K562 (cell line): ENCODE results near the gene LIX1L. TPM values are rescaled to one million over a fixed set of nuclear protein-coding genes. Genes with fewer than 3 reads are reported as not detected.
A peak's percentile ranks its signal among the peaks of the same experiment; 100 is the strongest.

Experiments
- ATAC-seq: fragments of 200-7000 bp; cut with Tn5 transposase; 3 replicates; pipeline ENCODE4 v1.9.1; 2020; ENCODE audit warnings: moderate library complexity
- BruUV-seq: library from RNA; stranded (reverse); fragments of 400-500 nt; replicated peaks from 2 replicates; lab custom pipeline; 2021; lab: Mats Ljungman, UMichigan
- CTCF ChIA-PET: fragments of 300-600 bp; formaldehyde crosslinking; extraction: SDS; loops from one replicate; lab custom pipeline; 2021; ENCODE audit warnings: low intra/inter-chr PET ratio; lab: Yijun Ruan, JAX
- POLR2A ChIA-PET: fragments of 300-600, 350-650 bp; sonication (Branson Sonifier 250); formaldehyde crosslinking; extraction: SDS; loops from one replicate; lab custom pipeline; 2021; ENCODE audit warnings: antibody characterized with exemption, inconsistent platforms; lab: Yijun Ruan, JAX
- DNase-seq, 4 experiments: peaks; one replicate each; pipeline versions ENCODE4 v3.0.0 to v3.0.0-alpha.2; 2011 to 2018; ENCODE audit warnings: low spot score in 3 of 4, mixed read lengths in 3 of 4; ENCODE audit errors: extremely low read depth in 1 of 4
- FAIRE-seq: peaks from 2 replicates; lab custom pipeline; 2011; peaks lifted over from hg19 to GRCh38; lab: Jason Lieb, UNC
- H2AFZ ChIP-seq: 2 replicates; pipeline ENCODE4 v1.6.0; 2011; ENCODE audit warnings: low read depth, low read length, control low read depth, inconsistent platforms
- H3K27ac ChIP-seq: fragments of 200-600 bp; 3 replicates; pipeline ENCODE4 v1.8.0; 2011; ENCODE audit warnings: low read depth, mild to moderate bottlenecking, control low read depth, inconsistent platforms, low read length, moderate library complexity, mixed read lengths; ENCODE audit errors: extremely low read depth
- H3K27me3 ChIP-seq, 2 experiments: fragments of 300-600 bp in 1 of 2; 2 replicates in 1 of 2; 3 replicates in 1 of 2; pipeline versions ENCODE4 v1.6.0 to v1.8.0; 2011; ENCODE audit warnings: inconsistent platforms in 2 of 2, low read length in 2 of 2, mild to moderate bottlenecking in 1 of 2, mixed read lengths in 1 of 2, moderate library complexity in 1 of 2; ENCODE audit not compliant: control insufficient read depth in 2 of 2, insufficient read depth in 2 of 2
- H3K36me3 ChIP-seq: fragments of 300-600 bp; 3 replicates; pipeline ENCODE4 v1.8.0; 2011; ENCODE audit warnings: mild to moderate bottlenecking, low read length, inconsistent platforms; ENCODE audit not compliant: control insufficient read depth, insufficient read depth
- H3K4me1 ChIP-seq, 2 experiments: fragments of 200-600 bp in 1 of 2; replicated peaks in 1 of 2; 2 replicates in 1 of 2; 3 replicates in 1 of 2; pipeline versions ENCODE4 v1.5.1 to v1.8.0; 2011; ENCODE audit warnings: inconsistent platforms in 2 of 2, low read length in 2 of 2, mild to moderate bottlenecking in 1 of 2, mixed read lengths in 1 of 2, moderate library complexity in 1 of 2; ENCODE audit not compliant: control insufficient read depth in 2 of 2, insufficient read depth in 2 of 2
- H3K4me2 ChIP-seq: 2 replicates; pipeline ENCODE4 v1.6.1; 2011; ENCODE audit warnings: low read length, control low read depth, inconsistent platforms, mixed read lengths; ENCODE audit not compliant: insufficient read depth
- H3K4me3 ChIP-seq: fragments of 200-600 bp; sonication (generic), shearing (Covaris generic); 2 replicates; pipeline ENCODE4 v1.5.1; 2016; ENCODE audit warnings: control low read depth, inconsistent platforms
- H3K79me2 ChIP-seq: fragments of 200-600 bp; 3 replicates; pipeline ENCODE4 v1.8.0; 2011; ENCODE audit warnings: low read length, inconsistent platforms; ENCODE audit not compliant: control insufficient read depth, insufficient read depth
- H3K9ac ChIP-seq, 2 experiments: 2 replicates each; pipeline versions ENCODE4 v1.6.0 to v1.6.1; 2011; ENCODE audit warnings: low read depth in 2 of 2, low read length in 2 of 2, control low read depth in 1 of 2, inconsistent platforms in 1 of 2, mild to moderate bottlenecking in 1 of 2, mixed read lengths in 1 of 2; ENCODE audit not compliant: insufficient read depth in 1 of 2
- H3K9me1 ChIP-seq: one replicate; pipeline ENCODE4 v1.6.0; 2011; ENCODE audit warnings: inconsistent platforms, mild to moderate bottlenecking, low read length, moderate library complexity; ENCODE audit not compliant: control insufficient read depth, insufficient read depth
- H3K9me3 ChIP-seq: replicated peaks from 2 replicates; pipeline ENCODE4 v1.5.1; 2011; ENCODE audit warnings: low read depth, low read length, inconsistent platforms; ENCODE audit not compliant: control insufficient read depth, insufficient read depth
- H4K20me1 ChIP-seq: replicated peaks from 2 replicates; pipeline ENCODE4 v1.6.1; 2011; ENCODE audit warnings: low read length, inconsistent platforms, mixed read lengths; ENCODE audit not compliant: control insufficient read depth, insufficient read depth
- ELK3 ChIP-seq: fragments of 450-650 bp; formaldehyde crosslinking; IDR thresholded peaks from 2 replicates; pipeline ENCODE4 v1.4.0; 2020; ENCODE audit warnings: mild to moderate bottlenecking
- HINFP ChIP-seq: fragments of 450-650 bp; conservative IDR thresholded peaks from 2 replicates; pipeline ENCODE4 v1.6.1; 2016; ENCODE audit warnings: missing genetic modification characterization, low read depth, mild to moderate bottlenecking, control low read depth, missing compliant biosample characterization
- KDM1A ChIP-seq, 2 experiments: fragments of 450-650 bp; IDR thresholded peaks; 2 replicates each; pipeline ENCODE4 v1.6.1; 2016; ENCODE audit warnings: mild to moderate bottlenecking in 2 of 2
- SPI1 ChIP-seq: IDR thresholded peaks from 2 replicates; pipeline ENCODE4 v1.6.1; 2011; ENCODE audit warnings: low read depth, low read length, control low read depth, borderline replicate concordance
- ZNF217 ChIP-seq: sonication (generic); formaldehyde crosslinking; IDR thresholded peaks from 2 replicates; pipeline ENCODE4 v1.8.0; 2022; ENCODE audit warnings: mild to moderate bottlenecking, missing genetic modification reagents
- ZNF395 ChIP-seq: fragments of 200-800 bp; sonication (Bioruptor generic); IDR thresholded peaks from 2 replicates; pipeline ENCODE4 v1.6.1; 2017; ENCODE audit warnings: missing genetic modification characterization, missing compliant biosample characterization
- WGBS: fragments of 100-300 bp; shearing (Covaris generic); methylation state at CpG from one replicate; pipeline ENCODE4 v1.1.6; 2016; ENCODE audit warnings: low coverage, mixed read lengths; ENCODE audit not compliant: insufficient coverage; ENCODE audit errors: missing lambda C conversion rate; 5-methylcytosine and 5-hydroxymethylcytosine counted together
- in situ Hi-C: fragments of 300-500 bp; cut with MboI; formaldehyde crosslinking; loops from 4 replicates; pipeline ENCODE4 v1.15.0; 2018; ENCODE audit warnings: inconsistent platforms, mixed read lengths
- intact Hi-C: fragments of 100-400 bp; cut with micrococcal nuclease; formaldehyde crosslinking; loops from 2 replicates; pipeline ENCODE4 v1.14.2; 2022
- polyA plus RNA-seq, 8 experiments: library from polyadenylated mRNA; depleted of rRNA in 4 of 8; stranded (reverse) in 5 of 8; unstranded in 3 of 8; fragments of >200 nt; fragmentation: Nextera tagmentation in 2 of 8; fragmentation: Illumina TruSeq in 1 of 8; extraction: Ambion mirVana in 2 of 8; extraction: Trizol in 1 of 8; gene quantifications; 2 replicates each; pipeline versions ENCODE4 v1.2.1 to v1.2.3, GENCODE V29; 2011 to 2014; ENCODE audit warnings: inconsistent platforms in 1 of 8, missing spikeins in 1 of 8
- total RNA-seq, 7 experiments: library from RNA; depleted of rRNA in 6 of 7; stranded (reverse); fragments of >200 nt in 6 of 7; fragmentation: Illumina TruSeq in 2 of 7; extraction: Trizol in 2 of 7; gene quantifications; 2 replicates each; pipeline versions ENCODE4 v1.2.1 to v1.2.3, GENCODE V29; 2011 to 2021; ENCODE audit warnings: low replicate concordance in 1 of 7

Gene LIX1L
- total and polyA plus RNA-seq, 9 of the 15 experiments (the other 6 are each of a cell fraction or from before 2014, with no cell fraction given), result 4.6 to 26.5 (median 12.5) TPM

DNA sequence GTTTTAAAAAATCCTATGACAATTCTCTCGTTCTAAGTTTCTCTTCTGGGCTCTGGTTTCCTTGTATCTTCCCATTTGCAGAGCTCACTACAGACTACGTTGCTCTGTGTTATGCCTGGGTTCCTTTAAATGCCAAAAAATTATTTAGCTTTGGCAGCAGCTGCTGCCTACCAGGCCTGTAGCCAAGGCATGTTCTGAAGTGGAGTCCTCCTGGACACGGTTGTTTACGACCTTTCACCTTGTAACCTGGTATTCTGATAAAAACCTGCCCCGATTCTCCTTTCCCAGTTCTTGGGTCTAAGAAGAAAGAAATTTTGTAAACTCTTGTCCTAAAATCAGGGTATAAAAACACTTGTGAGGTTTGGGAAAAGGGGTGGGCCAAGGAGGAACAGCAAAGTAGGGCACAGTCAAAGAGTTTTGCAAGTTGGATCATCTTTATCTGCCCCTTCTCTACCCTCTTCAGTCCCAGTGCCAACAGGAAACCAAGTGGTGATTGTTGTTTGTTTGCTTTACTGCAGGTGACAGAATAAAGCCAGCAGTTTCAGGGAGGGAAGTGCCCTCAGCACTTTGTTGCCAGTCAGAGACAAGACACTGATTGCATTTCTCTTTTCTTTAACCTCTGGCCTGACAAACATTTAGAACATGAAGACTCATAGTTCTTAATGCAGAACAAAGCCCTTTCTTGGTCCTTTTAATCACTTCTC lies 41.7 kb upstream of the LIX1L start:
- no peak overlapping the region for H3K4me3 ChIP-seq
- POLR2A ChIA-PET, result interaction anchor here (14.0 kb wide), 1 partner anchor 17 kb away, joined by 320 read pairs; no protein-coding TSS in a partner anchor
- in situ Hi-C loops (no loop called here), intact Hi-C loops (no loop called here)
- TF ChIP-seq HINFP (tag) (no peak), ELK3 (CRISPR knock-in tag) (no peak), ZNF395 (no peak), SPI1 (0 out of 2 replicates have a peak, but pooled peaks have one; percentile 5), KDM1A (IDR thresholded peaks at IDR 0.05) (no peak), ZNF217 (CRISPR knock-in tag) (no peak)
- no peak for FAIRE-seq
- peak overlapping the region; percentile 21 for H2AFZ ChIP-seq
- no peaks in the 10 kb centered on the region for H3K27me3 ChIP-seq
- peak overlapping the region; percentile 39 to 57; a peak in 2 of 4 replicates for H3K9ac ChIP-seq
- H3K4me1 ChIP-seq, result peaks cover 14 to 27% of the 10 kb centered on the region in 2 experiments; a peak in 3 of 5 replicates
- no peak for ATAC-seq
- H3K9me1 ChIP-seq, result no peaks in the 10 kb centered on the region
- H3K36me3 ChIP-seq, result peaks cover 16% of the 10 kb centered on the region
- no peak overlapping the region for H3K4me2 ChIP-seq
- H3K9me3 ChIP-seq, result no peaks in the 10 kb centered on the region
- BruUV-seq, result no TSS peak
- 19% methylated on average over 5 of the region's 5 CpGs for WGBS
- peaks cover 40% of the 10 kb centered on the region for H3K79me2 ChIP-seq
- H3K27ac ChIP-seq, result no peak overlapping the region
- H4K20me1 ChIP-seq, result peaks cover 18% of the 10 kb centered on the region
- no peak for DNase-seq
- CTCF ChIA-PET, result no interaction called here
